HUDEP-2 (cell line): ENCODE data around the gene LILRA6.

ENCODE experiments used
- DNase-seq, 76 experiments: peaks; one replicate each; lab custom pipeline; 2025; ENCODE audit not compliant: unreplicated experiment in 76 of 76; lab: John Stamatoyannopoulos, UW

The LILRA6 gene

DNA sequence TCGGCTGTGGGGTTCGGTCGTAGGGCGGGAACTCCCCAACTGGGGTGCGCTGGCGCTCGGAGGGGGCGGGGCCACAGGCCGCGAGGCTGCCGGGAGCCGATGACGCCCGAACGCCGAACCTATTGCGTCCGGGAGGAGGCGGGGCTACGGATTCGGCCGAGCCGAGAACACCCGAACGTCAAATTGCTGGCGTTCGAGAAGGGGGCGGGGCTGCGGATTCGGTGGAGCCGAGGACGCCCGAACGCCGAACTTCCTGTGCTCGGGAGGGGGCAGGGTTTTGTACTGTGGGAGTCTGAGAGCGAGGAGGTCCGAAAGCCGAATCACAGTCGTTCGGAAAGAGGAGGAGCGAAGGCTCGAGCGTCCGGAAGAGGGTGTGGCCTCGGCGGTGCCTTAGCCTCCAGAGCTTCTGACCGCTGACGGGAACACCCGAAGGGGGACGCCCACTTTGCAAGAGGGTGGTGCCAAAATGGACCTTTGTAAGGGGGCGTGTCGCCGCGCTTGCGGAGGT lies 52.0 kb downstream of the LILRA6 start:
- peak; percentile 93 to 100 (median 100) for DNase-seq

DNA sequence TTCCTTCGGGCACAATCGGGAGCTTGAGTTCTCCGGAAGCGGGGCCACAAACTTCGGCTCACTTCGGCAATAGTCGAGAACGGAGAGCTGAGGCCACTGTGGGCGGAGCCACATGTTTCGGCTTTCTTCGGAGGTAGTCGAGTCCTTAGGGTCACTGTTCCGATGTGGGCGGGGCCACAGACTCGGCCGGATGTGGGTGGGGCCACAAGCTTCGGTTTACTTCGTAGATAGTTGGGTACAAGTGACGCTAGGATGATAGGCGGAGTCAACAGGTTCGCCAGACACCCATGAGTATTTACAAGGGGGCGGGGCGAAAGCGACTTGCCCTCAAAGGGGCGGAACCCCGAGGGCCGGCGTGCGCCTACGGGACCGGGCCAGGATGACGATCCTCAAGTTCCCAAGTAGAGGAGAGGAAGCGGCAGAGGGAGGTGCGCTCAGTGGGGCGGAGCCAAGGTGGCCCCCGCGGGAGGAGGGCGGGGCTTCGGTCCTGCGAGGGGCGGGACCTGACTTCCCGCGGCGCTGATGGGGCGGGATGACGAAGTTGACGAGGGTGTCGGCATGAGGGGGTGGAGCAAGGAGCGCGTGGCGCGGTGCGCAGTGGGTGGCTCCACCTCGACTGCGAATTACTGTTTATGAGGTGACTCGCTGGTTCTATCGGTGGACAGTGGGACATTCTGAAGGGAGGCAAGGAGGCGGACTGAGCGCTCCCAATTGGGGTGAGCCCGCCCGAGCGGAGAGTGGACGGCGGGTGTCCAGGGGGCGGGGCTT lies 52.7 kb downstream of the LILRA6 start:
- DNase-seq, result peak; percentile 99 to 100 (median 100)

DNA sequence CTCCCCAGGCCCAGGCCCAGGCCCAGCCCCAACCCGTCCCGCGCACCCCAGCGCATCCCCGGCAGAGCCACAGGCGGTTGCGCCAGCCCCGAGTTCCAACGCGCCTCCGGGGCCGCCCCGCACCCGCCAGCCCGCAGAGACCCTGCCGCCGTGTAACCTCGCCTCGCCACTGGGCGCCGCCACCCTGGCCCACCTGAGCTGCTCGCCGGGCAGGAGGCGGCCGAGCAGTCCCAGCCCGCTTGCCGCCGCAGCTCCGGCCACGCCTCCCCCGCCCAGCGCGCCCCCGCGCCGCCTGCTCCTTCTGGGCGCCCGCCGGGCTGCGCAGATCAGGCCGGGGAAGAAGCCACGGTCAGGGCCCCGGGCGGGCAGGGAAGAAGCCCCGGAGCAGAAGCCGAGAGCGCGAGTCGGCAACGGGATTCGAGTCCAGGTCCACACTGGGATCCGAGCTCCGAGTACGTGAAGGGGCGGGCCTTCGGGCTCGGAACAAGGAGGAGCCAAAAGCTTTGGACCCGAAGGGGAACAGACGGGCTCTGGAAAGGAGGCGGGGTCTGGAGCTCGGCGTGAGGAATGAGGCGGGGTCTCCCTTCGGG lies 53.4 kb downstream of the LILRA6 start, which contains the start of gene MBOAT7:
Gene MBOAT7 (minus strand): TSS at position 436 of the 590 bp plus-strand sequence. CDS start 1,072 bp downstream, outside the sequence.
- peak in 6 of 76 experiments; percentile 65 to 99 (median 82) for DNase-seq

DNA sequence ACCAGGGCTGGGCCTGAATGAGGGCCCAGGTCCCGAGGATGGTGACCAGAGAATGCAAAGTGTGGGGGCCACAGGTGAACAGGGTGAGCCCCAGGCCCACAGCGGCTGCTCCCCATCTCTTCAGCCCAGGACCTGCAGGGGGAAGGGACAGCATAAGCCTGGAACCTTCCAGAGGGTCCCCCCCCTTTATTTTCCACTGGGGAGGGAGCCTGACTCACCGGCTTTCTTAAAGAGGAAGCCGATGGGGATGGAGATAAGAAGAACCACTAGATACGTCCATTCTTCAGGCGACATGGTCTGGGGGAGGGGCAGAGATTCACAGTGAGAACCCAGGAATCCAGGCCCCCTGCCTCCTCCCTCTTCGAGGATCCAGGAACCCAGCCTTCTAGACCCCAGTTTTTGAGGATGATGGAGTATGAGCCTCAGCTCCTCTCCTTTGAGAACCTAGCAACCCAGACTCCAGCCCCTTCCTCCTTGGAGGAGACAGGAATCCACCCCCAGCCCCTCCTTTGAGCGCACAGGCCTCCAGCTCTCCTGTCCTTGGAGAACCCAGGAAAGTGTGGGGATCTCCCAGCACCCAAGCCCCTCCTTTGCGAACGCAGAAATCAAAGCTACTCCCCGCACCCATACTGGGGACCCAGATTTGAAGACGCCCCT lies 54.2 kb downstream of the LILRA6 start:
- DNase-seq, result peak in 68 of 76 experiments; percentile 16 to 91 (median 67)

DNA sequence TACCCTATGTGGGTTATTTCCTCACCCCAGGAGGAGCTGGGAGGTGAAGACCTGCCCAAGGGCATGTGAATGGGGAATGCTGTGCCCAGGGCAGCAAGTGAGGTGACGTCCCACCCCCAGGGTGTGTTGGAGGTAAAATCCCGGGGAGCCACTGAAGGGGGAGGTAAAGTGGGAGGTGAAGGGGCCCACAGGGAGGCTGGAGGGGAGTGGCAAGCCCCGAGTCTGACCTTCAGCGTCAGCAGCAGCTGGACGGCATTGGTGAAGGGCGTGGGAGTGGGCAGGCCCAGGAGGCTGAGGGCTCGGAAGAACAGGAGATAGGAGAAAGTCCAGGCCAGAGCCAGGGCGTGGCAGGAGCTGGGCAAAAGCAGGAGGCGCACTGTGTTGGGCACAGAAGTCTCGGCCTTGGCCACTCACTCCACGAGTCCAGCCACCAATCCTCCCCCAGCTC lies 55.6 kb downstream of the LILRA6 start:
- peak in 35 of 76 experiments; percentile 13 to 69 (median 34) for DNase-seq
